Measurements from ENCODE around the gene TGFBR3. TPM values are rescaled to one million over a fixed set of nuclear protein-coding genes. Genes with fewer than 3 reads are reported as not detected.
A peak's percentile ranks its signal among the peaks of the same experiment; 100 is the strongest.

The TGFBR3 gene
- polyA plus RNA-seq, 1 donor from 2014 or later = 2.3 TPM

GRCh38 chr1:91828583-91829281, 57.2 kb downstream of the TGFBR3 start:
- H3K4me1 Mint-ChIP-seq = no peaks in the 10 kb centered on the region
- no peak overlapping the region for H3K27ac Mint-ChIP-seq
- no peaks in the 10 kb centered on the region for H3K36me3 Mint-ChIP-seq
- H3K9me3 Mint-ChIP-seq = peaks cover 0 to 4% (median 0%) of the 10 kb centered on the region in 3 donors
- H3K27me3 Mint-ChIP-seq = peaks cover 3% of the 10 kb centered on the region
- H3K4me3 Mint-ChIP-seq = no peak overlapping the region

- Mint-ChIP-seq H3K27ac (no peak overlapping the region), H3K27me3 (peaks cover 3% of the 10 kb centered on the region), H3K4me1 (no peaks in the 10 kb centered on the region), H3K36me3 (no peaks in the 10 kb centered on the region), H3K4me3 (no peak overlapping the region), H3K9me3 (peaks cover 0 to 4% (median 0%) of the 10 kb centered on the region in 3 donors)
Observed at GRCh38 chr1:91827459-91828321, 58.3 kb downstream of the TGFBR3 start.

- no peaks in the 10 kb centered on the region for H3K4me1 Mint-ChIP-seq
- no peak overlapping the region for H3K4me3 Mint-ChIP-seq
- H3K27me3 Mint-ChIP-seq = peaks cover 3% of the 10 kb centered on the region
- H3K9me3 Mint-ChIP-seq = peaks cover 0 to 4% (median 0%) of the 10 kb centered on the region in 3 donors
- H3K27ac Mint-ChIP-seq = no peak overlapping the region
- H3K36me3 Mint-ChIP-seq = no peaks in the 10 kb centered on the region
Observed at GRCh38 chr1:91827087-91827458, 58.9 kb downstream of the TGFBR3 start.

- no peaks in the 10 kb centered on the region for H3K36me3 Mint-ChIP-seq
- H3K9me3 Mint-ChIP-seq = peaks cover 0 to 4% (median 0%) of the 10 kb centered on the region in 3 donors
- no peak overlapping the region for H3K4me3 Mint-ChIP-seq
- H3K4me1 Mint-ChIP-seq = no peaks in the 10 kb centered on the region
- peaks cover 3% of the 10 kb centered on the region for H3K27me3 Mint-ChIP-seq
- H3K27ac Mint-ChIP-seq = no peak overlapping the region
Observed at GRCh38 chr1:91826649-91827048, 59.3 kb downstream of the TGFBR3 start.

- Mint-ChIP-seq H3K9me3 (peaks cover 0 to 4% (median 0%) of the 10 kb centered on the region in 3 donors), H3K27me3 (peaks cover 3% of the 10 kb centered on the region), H3K4me1 (no peaks in the 10 kb centered on the region), H3K4me3 (no peak overlapping the region), H3K36me3 (no peaks in the 10 kb centered on the region), H3K27ac (no peak overlapping the region)
Observed at GRCh38 chr1:91826248-91826647, 59.7 kb downstream of the TGFBR3 start.

- Mint-ChIP-seq H3K36me3 (no peaks in the 10 kb centered on the region), H3K4me1 (peaks cover 0 to 2% (median 0%) of the 10 kb centered on the region in 3 donors), H3K9me3 (peaks cover 0 to 4% (median 0%) of the 10 kb centered on the region in 3 donors), H3K27ac (no peak overlapping the region), H3K27me3 (peaks cover 1% of the 10 kb centered on the region), H3K4me3 (no peak overlapping the region)
Observed at GRCh38 chr1:91821126-91821868, 64.7 kb downstream of the TGFBR3 start.

GRCh38 chr1:91819038-91819788, 66.7 kb downstream of the TGFBR3 start:
- no peaks in the 10 kb centered on the region for H3K36me3 Mint-ChIP-seq
- no peak overlapping the region for H3K27ac Mint-ChIP-seq
- H3K4me3 Mint-ChIP-seq = no peak overlapping the region
- H3K27me3 Mint-ChIP-seq = no peaks in the 10 kb centered on the region
- no peaks in the 10 kb centered on the region for H3K9me3 Mint-ChIP-seq
- H3K4me1 Mint-ChIP-seq = peaks cover 0 to 2% (median 0%) of the 10 kb centered on the region in 3 donors

- no peaks in the 10 kb centered on the region for H3K9me3 Mint-ChIP-seq
- no peak overlapping the region for H3K4me3 Mint-ChIP-seq
- peaks cover 0 to 2% (median 0%) of the 10 kb centered on the region in 3 donors for H3K4me1 Mint-ChIP-seq
- no peaks in the 10 kb centered on the region for H3K36me3 Mint-ChIP-seq
- no peaks in the 10 kb centered on the region for H3K27me3 Mint-ChIP-seq
- no peak overlapping the region for H3K27ac Mint-ChIP-seq
Observed at GRCh38 chr1:91818713-91818975, 67.3 kb downstream of the TGFBR3 start.

- Mint-ChIP-seq H3K27me3 (no peaks in the 10 kb centered on the region), H3K36me3 (no peaks in the 10 kb centered on the region), H3K4me1 (peaks cover 0 to 2% (median 0%) of the 10 kb centered on the region in 3 donors), H3K27ac (no peak overlapping the region), H3K4me3 (no peak overlapping the region), H3K9me3 (no peaks in the 10 kb centered on the region)
Observed at GRCh38 chr1:91817211-91817905, 68.6 kb downstream of the TGFBR3 start.

GRCh38 chr1:91816031-91816430, 69.9 kb downstream of the TGFBR3 start:
- no peak overlapping the region for H3K4me3 Mint-ChIP-seq
- peaks cover 0 to 3% (median 0%) of the 10 kb centered on the region in 3 donors for H3K4me1 Mint-ChIP-seq

GRCh38 chr1:91814448-91814847, 71.5 kb downstream of the TGFBR3 start:
- Mint-ChIP-seq H3K27ac (no peak overlapping the region), H3K4me1 (peaks cover 0 to 3% (median 0%) of the 10 kb centered on the region in 3 donors), H3K4me3 (no peak overlapping the region), H3K36me3 (no peaks in the 10 kb centered on the region), H3K9me3 (no peaks in the 10 kb centered on the region), H3K27me3 (no peaks in the 10 kb centered on the region)

More at GRCh38 chr1:91816031-91816430, 69.9 kb downstream of the TGFBR3 start:
- H3K9me3 Mint-ChIP-seq = no peaks in the 10 kb centered on the region
- H3K27me3 Mint-ChIP-seq = no peaks in the 10 kb centered on the region
- H3K36me3 Mint-ChIP-seq = no peaks in the 10 kb centered on the region
- H3K27ac Mint-ChIP-seq = peak overlapping the region in 1 of 3 donors; percentile 31

- no peak overlapping the region for H3K4me3 Mint-ChIP-seq
- H3K27me3 Mint-ChIP-seq = no peaks in the 10 kb centered on the region
- H3K9me3 Mint-ChIP-seq = no peaks in the 10 kb centered on the region
- H3K36me3 Mint-ChIP-seq = no peaks in the 10 kb centered on the region
- H3K4me1 Mint-ChIP-seq = peaks cover 0 to 3% (median 0%) of the 10 kb centered on the region in 3 donors
- no peak overlapping the region for H3K27ac Mint-ChIP-seq
Observed at GRCh38 chr1:91813813-91814212, 72.1 kb downstream of the TGFBR3 start.

- Mint-ChIP-seq H3K4me3 (no peak overlapping the region), H3K36me3 (no peaks in the 10 kb centered on the region), H3K27me3 (no peaks in the 10 kb centered on the region), H3K4me1 (peaks cover 0 to 2% (median 0%) of the 10 kb centered on the region in 3 donors), H3K27ac (no peak overlapping the region), H3K9me3 (no peaks in the 10 kb centered on the region)
Observed at GRCh38 chr1:91811363-91812025, 74.5 kb downstream of the TGFBR3 start.

GRCh38 chr1:91809317-91809716, 76.6 kb downstream of the TGFBR3 start:
- Mint-ChIP-seq H3K27me3 (no peaks in the 10 kb centered on the region), H3K4me3 (no peak overlapping the region), H3K36me3 (no peaks in the 10 kb centered on the region), H3K27ac (no peak overlapping the region), H3K4me1 (peaks cover 0 to 3% (median 2%) of the 10 kb centered on the region in 3 donors), H3K9me3 (no peaks in the 10 kb centered on the region)
